ENCODE data around the gene PRKG1.

Gene PRKG1

GRCh38 chr10:51638211-51638610 is 563.9 kb downstream of the PRKG1 start:
- H3K4me3 ChIP-seq (ENCODE audit: low read length) = no peak overlapping the region
- DNase-seq (ENCODE audit: low read depth, low spot score) = no peak

DNA sequence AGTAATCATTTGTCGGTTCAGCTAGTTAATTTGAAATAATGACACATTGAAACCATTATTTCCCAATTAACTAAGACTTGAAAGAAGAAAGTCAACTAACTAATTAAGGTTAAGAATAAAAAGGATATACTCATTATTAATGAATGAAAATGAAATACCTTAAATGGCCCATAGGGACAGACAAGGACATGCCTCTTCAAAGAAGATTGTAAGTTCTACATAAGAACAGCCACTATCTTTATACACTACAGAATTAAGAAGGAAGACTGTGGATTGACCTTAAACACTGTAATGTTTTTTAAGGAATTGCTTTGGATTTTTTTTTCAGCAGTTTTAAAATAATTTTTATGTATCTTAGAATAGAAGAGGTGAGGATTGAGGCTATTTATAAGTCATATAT is 564.5 kb downstream of the PRKG1 start:
- no peak for DNase-seq (ENCODE audit: low read depth, low spot score)
- H3K4me3 ChIP-seq (ENCODE audit: low read length) = no peak overlapping the region

- no peak overlapping the region for H3K4me3 ChIP-seq (ENCODE audit: low read length)
- DNase-seq (ENCODE audit: low read depth, low spot score) = no peak
Measured at GRCh38 chr10:51640120-51640819, 566.0 kb downstream of the PRKG1 start.

GRCh38 chr10:51642581-51642980 is 568.3 kb downstream of the PRKG1 start:
- DNase-seq (ENCODE audit: low read depth, low spot score) = no peak
- no peak overlapping the region for H3K4me3 ChIP-seq (ENCODE audit: low read length)

DNA sequence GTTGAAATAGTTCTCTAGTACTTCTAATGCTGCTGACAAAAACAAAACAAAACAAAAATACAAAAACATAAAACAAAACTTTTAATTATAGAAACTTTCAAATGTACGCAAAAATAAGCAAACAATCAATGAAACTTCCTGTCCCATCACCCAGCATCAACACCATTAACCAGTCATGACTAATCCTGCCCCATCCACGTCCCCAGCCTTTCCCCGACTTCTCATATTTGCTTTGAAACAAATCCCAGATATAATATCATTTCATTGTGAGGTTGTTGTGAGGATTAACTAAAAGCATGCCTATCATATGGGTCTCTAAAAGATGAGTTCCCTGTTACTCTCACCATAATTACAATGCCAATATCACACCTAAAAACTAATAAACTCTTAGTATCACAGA is 569.4 kb downstream of the PRKG1 start:
- H3K4me3 ChIP-seq (ENCODE audit: low read length) = no peak overlapping the region
- DNase-seq (ENCODE audit: low read depth, low spot score) = no peak

DNA sequence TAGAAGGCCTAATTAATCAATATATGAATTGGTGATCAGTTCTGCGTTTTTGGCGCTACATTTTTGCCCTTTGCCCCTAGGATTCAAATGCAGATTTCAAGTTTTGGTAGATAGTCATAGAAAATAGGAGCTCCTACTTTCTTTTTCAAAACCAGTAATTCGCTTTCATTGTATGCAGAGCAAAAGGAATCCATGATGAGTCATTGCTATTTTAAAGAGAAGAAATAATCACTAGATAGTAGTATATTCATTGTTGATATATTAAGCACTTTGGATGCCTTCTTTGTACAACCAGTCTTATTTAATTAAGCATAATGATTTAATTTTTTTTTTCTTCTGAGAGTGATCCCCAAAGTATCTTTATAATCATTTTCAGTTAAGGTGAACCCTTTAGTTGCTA is 574.8 kb downstream of the PRKG1 start:
- H3K4me3 ChIP-seq (ENCODE audit: low read length) = no peak overlapping the region
- DNase-seq (ENCODE audit: low read depth, low spot score) = no peak

GRCh38 chr10:51651063-51651462 is 576.8 kb downstream of the PRKG1 start:
- no peak overlapping the region for H3K4me3 ChIP-seq (ENCODE audit: low read length)
- no peak for DNase-seq (ENCODE audit: low read depth, low spot score)

GRCh38 chr10:51653025-51653424 is 578.7 kb downstream of the PRKG1 start:
- no peak overlapping the region for H3K4me3 ChIP-seq (ENCODE audit: low read length)
- no peak for DNase-seq (ENCODE audit: low read depth, low spot score)

- no peak overlapping the region for H3K4me3 ChIP-seq (ENCODE audit: low read length)
- no peak for DNase-seq (ENCODE audit: low read depth, low spot score)
Measured at GRCh38 chr10:51654918-51655317, 580.6 kb downstream of the PRKG1 start.

- no peak for DNase-seq (ENCODE audit: low read depth, low spot score)
- H3K4me3 ChIP-seq (ENCODE audit: low read length) = no peak overlapping the region
Measured at GRCh38 chr10:51656503-51656902, 582.2 kb downstream of the PRKG1 start.

DNA sequence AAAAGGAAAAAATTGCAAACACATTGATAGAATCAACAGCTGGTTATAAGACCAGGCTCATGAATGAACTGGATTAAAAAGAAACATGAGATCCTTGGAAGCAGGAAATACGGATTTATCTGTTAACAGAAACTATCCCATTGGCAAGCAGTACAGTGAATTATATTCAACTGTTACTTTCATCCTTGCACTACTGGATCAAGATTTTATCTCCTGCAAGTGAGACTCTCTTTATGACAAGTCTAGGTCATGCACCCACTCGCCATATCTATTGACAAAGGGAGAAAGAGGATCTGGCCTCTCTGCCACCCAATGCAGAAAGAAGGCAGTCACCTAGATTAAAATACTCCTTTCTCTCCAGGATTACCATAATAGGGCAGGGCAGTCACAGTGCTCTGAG is 583.7 kb downstream of the PRKG1 start:
- H3K4me3 ChIP-seq (ENCODE audit: low read length) = no peak overlapping the region
- no peak for DNase-seq (ENCODE audit: low read depth, low spot score)

DNA sequence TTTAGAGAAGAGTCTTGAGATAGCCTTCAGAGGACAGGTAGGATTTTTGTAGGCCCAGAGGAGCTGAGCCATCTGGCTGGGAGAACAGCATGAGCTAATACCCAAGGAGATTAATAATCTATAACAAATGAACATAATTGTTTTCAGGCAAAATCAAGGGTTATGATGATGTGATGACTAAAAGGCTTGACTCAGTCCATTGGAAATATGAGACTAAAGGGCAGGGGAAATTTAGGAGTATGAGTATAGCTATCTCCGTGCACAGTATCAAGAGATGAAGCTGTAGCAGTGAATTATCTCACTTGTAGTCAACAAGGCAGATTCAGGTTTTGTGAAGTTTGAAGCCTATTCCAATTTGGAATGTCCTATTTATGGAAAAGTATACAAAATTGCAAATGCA is 585.1 kb downstream of the PRKG1 start:
- no peak for DNase-seq (ENCODE audit: low read depth, low spot score)
- no peak overlapping the region for H3K4me3 ChIP-seq (ENCODE audit: low read length)

DNA sequence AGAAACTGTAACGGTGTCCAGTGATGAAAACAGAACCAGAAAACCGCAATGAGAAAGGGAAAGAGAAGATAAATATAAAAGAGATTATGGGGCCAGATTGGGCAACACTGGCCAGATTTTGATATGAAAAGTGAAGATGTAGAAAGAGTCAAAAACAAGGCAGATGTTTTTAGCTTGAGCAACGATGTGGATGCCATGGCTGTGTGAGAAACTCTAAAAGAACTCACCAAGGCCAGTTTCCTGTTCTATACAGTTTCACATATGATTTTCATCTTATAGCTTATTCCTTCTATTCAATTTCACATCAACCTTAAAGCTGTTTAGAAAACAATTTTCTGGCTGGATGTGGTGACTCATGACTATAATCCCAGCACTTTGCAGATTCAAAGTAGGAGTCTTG is 588.8 kb downstream of the PRKG1 start:
- no peak overlapping the region for H3K4me3 ChIP-seq (ENCODE audit: low read length)
- DNase-seq (ENCODE audit: low read depth, low spot score) = no peak

GRCh38 chr10:51666456-51666855 is 592.2 kb downstream of the PRKG1 start:
- no peak overlapping the region for H3K4me3 ChIP-seq (ENCODE audit: low read length)
- DNase-seq (ENCODE audit: low read depth, low spot score) = no peak

- no peak for DNase-seq (ENCODE audit: low read depth, low spot score)
- no peak overlapping the region for H3K4me3 ChIP-seq (ENCODE audit: low read length)
Measured at GRCh38 chr10:51667678-51668335, 593.5 kb downstream of the PRKG1 start.

GRCh38 chr10:51668336-51668689 is 594.0 kb downstream of the PRKG1 start:
- H3K4me3 ChIP-seq (ENCODE audit: low read length) = no peak overlapping the region
- no peak for DNase-seq (ENCODE audit: low read depth, low spot score)

GRCh38 chr10:51669041-51669440 is 594.8 kb downstream of the PRKG1 start:
- H3K4me3 ChIP-seq (ENCODE audit: low read length) = no peak overlapping the region
- no peak for DNase-seq (ENCODE audit: low read depth, low spot score)

- no peak for DNase-seq (ENCODE audit: low read depth, low spot score)
- H3K4me3 ChIP-seq (ENCODE audit: low read length) = no peak overlapping the region
Measured at GRCh38 chr10:51672039-51672535, 597.8 kb downstream of the PRKG1 start.

GRCh38 chr10:51675088-51675487 is 600.8 kb downstream of the PRKG1 start:
- no peak for DNase-seq (ENCODE audit: low read depth, low spot score)
- H3K4me3 ChIP-seq (ENCODE audit: low read length) = no peak overlapping the region

GRCh38 chr10:51679841-51680240 is 605.6 kb downstream of the PRKG1 start:
- DNase-seq (ENCODE audit: low read depth, low spot score) = no peak

More at GRCh38 chr10:51679841-51680240, 605.6 kb downstream of the PRKG1 start:
- H3K4me3 ChIP-seq (ENCODE audit: low read length) = no peak overlapping the region

All from Jurkat, Clone E6-1 (cell line).